Duodenal mucosa (tissue), 2 donors: Measurements from ENCODE around the gene CCIN.

Experiments
- H3K27ac ChIP-seq: one replicate; pipeline ENCODE4 v1.7.0; 2013; ENCODE audit warnings: low read depth, low read length
- H3K27me3 ChIP-seq, 2 donors: one replicate each; pipeline ENCODE4 v1.7.0; 2013; ENCODE audit warnings: low read length in 2 of 2, control low read depth in 1 of 2; ENCODE audit not compliant: insufficient read depth in 2 of 2, control insufficient read depth in 1 of 2
- H3K36me3 ChIP-seq, 2 donors: one replicate each; pipeline ENCODE4 v1.7.0; 2013; ENCODE audit warnings: low read length in 2 of 2, control low read depth in 1 of 2; ENCODE audit not compliant: insufficient read depth in 2 of 2, control insufficient read depth in 1 of 2
- H3K4me1 ChIP-seq, 2 donors: one replicate each; pipeline ENCODE4 v1.7.0; 2013; ENCODE audit warnings: low read length in 2 of 2, control low read depth in 1 of 2; ENCODE audit not compliant: insufficient read depth in 2 of 2, control insufficient read depth in 1 of 2
- H3K4me3 ChIP-seq, 2 donors: one replicate each; pipeline ENCODE4 v1.7.0; 2013; ENCODE audit warnings: low read length in 2 of 2, low read depth in 1 of 2
- H3K9ac ChIP-seq, 2 donors: one replicate each; pipeline ENCODE4 v1.7.0; 2013; ENCODE audit warnings: low read length in 2 of 2, low read depth in 1 of 2
- H3K9me3 ChIP-seq, 2 donors: one replicate each; pipeline ENCODE4 v1.7.0; 2013; ENCODE audit warnings: low read length in 2 of 2, control low read depth in 1 of 2; ENCODE audit not compliant: control insufficient read depth in 1 of 2

CCIN gene

DNA sequence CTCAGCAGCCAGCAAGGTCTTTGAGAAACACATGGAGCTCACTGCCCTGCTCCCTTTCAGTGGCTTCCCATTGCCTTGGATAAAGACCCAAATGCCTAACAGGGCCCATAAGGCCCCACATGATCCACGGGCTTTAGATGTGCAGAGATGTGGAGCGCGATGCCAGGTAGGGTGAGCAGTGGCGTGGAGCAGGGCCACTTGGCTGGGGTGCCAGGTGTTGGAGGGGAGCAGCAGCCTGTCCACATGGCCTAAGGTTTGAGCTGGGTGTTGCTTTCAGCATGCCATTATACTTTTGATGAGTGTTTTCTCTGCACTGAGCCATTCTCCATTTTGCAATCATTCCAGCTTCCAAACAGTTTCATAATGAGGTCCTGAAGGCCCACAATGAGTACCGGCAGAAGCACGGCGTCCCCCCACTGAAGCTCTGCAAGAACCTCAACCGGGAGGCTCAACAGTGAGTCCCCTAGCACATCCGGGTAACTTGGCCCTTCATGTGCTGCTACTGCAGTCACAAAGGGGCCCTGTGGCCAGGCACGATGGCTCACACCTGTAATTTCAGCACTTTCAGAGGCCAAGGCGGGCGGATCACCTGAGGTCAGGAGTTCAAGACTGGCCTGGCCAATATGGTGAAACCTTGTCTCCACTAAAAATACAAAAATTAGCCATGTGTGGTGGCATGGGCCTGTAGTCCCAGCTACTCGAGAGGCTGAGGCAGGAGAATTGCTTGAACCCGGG lies 21.6 kb upstream of the CCIN start:
- Histone ChIP-seq H3K9ac (no peak overlapping the region), H3K9me3 (peaks cover 10 to 15% of the 10 kb centered on the region in 2 donors), H3K36me3 (peaks cover 0 to 8% of the 10 kb centered on the region in 2 donors), H3K27ac (no peak overlapping the region), H3K27me3 (no peaks in the 10 kb centered on the region), H3K4me1 (peaks cover 50 to 60% of the 10 kb centered on the region in 2 donors), H3K4me3 (no peak overlapping the region)

DNA sequence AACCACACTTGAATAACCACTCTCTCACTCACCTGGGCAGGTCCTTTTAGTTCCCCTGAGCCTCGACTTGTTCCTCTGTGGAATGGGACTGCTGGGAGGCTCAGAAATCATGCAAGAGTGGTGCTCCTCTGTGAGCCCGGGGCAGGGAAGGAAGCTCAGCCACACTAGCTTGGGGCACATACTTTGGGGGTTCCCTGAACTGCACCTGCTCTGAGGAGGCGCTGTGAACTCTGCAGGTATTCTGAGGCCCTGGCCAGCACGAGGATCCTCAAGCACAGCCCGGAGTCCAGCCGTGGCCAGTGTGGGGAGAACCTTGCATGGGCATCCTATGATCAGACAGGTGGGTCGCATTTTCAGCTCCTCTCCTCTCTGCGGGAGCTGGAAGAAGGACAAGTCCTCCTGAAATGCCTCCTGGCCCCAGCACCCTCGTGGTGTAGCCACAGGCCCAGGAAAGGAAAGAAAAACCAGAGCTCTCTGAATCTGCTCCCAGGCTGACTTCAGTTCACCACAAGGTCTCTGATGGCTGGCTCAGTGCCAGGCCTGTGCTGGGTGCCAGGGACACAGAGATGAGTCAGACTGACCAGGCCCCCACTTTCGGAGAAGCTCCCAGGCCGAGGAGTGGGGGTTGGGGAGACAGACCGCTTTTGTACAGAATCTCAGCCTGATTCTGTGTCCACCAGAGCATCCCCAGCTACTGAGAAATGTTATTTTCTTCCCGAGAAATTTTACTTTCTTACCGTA lies 20.7 kb upstream of the CCIN start:
- Histone ChIP-seq H3K4me3 (peak overlapping the region in 1 of 2 donors; percentile 8), H3K27me3 (no peaks in the 10 kb centered on the region), H3K4me1 (peaks cover 41 to 57% of the 10 kb centered on the region in 2 donors), H3K9me3 (peaks cover 10 to 15% of the 10 kb centered on the region in 2 donors), H3K9ac (no peak overlapping the region), H3K27ac (peak overlapping the region; percentile 13), H3K36me3 (peaks cover 0 to 8% of the 10 kb centered on the region in 2 donors)

- Histone ChIP-seq H3K27me3 (no peaks in the 10 kb centered on the region), H3K9me3 (peaks cover 10 to 15% of the 10 kb centered on the region in 2 donors), H3K36me3 (peaks cover 0 to 8% of the 10 kb centered on the region in 2 donors), H3K27ac (no peak overlapping the region), H3K9ac (no peak overlapping the region), H3K4me1 (peaks cover 34 to 51% of the 10 kb centered on the region in 2 donors), H3K4me3 (no peak overlapping the region)
Measured at GRCh38 chr9:36149197-36149596, 20.0 kb upstream of the CCIN start.

DNA sequence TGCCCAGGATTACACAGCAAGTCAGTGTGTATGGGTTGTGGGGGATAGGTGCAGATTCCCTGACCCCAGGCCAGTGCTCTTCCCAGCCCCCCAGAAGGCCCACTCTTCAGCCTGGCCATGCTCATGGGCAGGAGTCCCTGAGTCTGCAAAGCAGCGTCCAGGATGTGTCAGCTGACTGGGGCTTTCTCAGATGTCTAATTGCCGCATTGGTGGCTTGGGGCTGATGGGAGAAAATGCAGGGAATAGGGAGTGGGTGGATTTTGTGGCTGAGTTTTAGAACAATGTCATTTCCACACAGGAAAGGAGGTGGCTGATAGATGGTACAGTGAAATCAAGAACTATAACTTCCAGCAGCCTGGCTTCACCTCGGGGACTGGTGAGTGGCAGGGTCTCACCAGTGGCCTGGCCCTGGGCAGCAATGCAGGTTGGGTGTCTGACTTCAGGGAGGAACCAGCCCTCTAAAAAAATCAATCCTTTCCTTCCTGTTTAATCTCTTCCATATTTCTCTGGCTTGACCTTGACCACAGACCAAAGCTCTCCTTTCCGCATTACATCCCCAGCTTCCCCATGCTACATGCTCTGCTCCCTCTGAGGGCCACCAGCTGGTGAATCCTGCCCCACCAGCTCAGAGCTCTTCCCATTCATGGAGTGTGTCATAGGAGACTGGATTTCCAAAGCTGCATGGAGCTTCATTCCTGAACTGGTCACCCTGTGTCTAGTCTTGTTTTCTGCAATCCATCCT lies 18.4 kb upstream of the CCIN start:
- Histone ChIP-seq H3K36me3 (peaks cover 0 to 3% of the 10 kb centered on the region in 2 donors), H3K9me3 (peaks cover 4 to 7% of the 10 kb centered on the region in 2 donors), H3K4me1 (peaks cover 22 to 50% of the 10 kb centered on the region in 2 donors), H3K27ac (no peak overlapping the region), H3K9ac (no peak overlapping the region), H3K27me3 (no peaks in the 10 kb centered on the region), H3K4me3 (no peak overlapping the region)

- H3K9me3 ChIP-seq: peaks cover 0 to 2% of the 10 kb centered on the region in 2 donors
- H3K27ac ChIP-seq: no peak overlapping the region
- H3K4me3 ChIP-seq: peak overlapping the region; percentile 15 to 40
- H3K36me3 ChIP-seq: peaks cover 3 to 4% of the 10 kb centered on the region in 2 donors
- H3K9ac ChIP-seq: no peak overlapping the region
- H3K27me3 ChIP-seq: no peaks in the 10 kb centered on the region
- H3K4me1 ChIP-seq: peaks cover 22 to 50% of the 10 kb centered on the region in 2 donors
Measured at GRCh38 chr9:36151316-36152210, 17.6 kb upstream of the CCIN start.

- no peak overlapping the region for H3K27ac ChIP-seq
- no peak overlapping the region for H3K9ac ChIP-seq
- H3K4me1 ChIP-seq: peaks cover 18 to 44% of the 10 kb centered on the region in 2 donors
Measured at GRCh38 chr9:36152741-36153438, 16.3 kb upstream of the CCIN start.

GRCh38 chr9:36153746-36154145 lies 15.4 kb upstream of the CCIN start:
- no peak overlapping the region for H3K4me3 ChIP-seq
- H3K27ac ChIP-seq: no peak overlapping the region
- no peak overlapping the region for H3K9ac ChIP-seq
- peaks cover 4 to 8% of the 10 kb centered on the region in 2 donors for H3K36me3 ChIP-seq
- H3K4me1 ChIP-seq: peaks cover 12 to 38% of the 10 kb centered on the region in 2 donors
- H3K9me3 ChIP-seq: peaks cover 0 to 3% of the 10 kb centered on the region in 2 donors
- no peaks in the 10 kb centered on the region for H3K27me3 ChIP-seq

More at GRCh38 chr9:36152741-36153438, 16.3 kb upstream of the CCIN start:
- Histone ChIP-seq H3K9me3 (peaks cover 0 to 3% of the 10 kb centered on the region in 2 donors), H3K36me3 (peaks cover 4 to 6% of the 10 kb centered on the region in 2 donors), H3K4me3 (no peak overlapping the region), H3K27me3 (no peaks in the 10 kb centered on the region)

DNA sequence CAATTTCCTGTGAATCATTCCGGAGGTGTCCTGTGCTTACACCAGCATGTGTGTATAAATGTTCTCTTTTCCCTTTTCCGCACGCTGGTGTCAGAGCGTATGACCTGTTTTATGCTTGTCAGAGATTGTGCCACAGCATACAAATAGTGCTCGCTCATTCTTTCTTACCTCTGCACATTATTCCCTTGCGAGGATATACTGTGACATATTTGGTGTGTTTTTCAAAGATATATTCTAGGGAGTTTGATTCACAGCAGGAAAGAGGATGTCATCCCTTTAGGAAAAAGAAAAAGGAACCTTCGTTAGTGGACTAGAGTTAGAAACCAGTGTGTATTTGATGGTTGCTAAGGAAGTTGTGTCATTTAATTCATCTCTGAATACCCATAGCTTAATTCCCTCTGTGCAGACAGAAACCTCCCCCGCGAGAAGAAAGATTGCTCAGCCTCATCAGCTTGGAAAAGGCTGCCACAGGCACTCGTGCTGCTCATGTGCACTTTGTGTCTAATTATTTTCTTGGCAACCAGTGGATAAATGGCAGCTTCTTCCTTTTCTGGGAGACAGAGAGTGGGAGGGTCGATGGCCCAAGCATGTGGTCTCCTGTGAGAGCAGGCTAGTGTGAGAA lies 14.7 kb upstream of the CCIN start:
- Histone ChIP-seq H3K27me3 (no peaks in the 10 kb centered on the region), H3K9ac (no peak overlapping the region), H3K36me3 (peaks cover 4 to 8% of the 10 kb centered on the region in 2 donors), H3K4me1 (peaks cover 12 to 33% of the 10 kb centered on the region in 2 donors), H3K4me3 (no peak overlapping the region), H3K27ac (peak overlapping the region; percentile 46), H3K9me3 (peaks cover 0 to 3% of the 10 kb centered on the region in 2 donors)
